ENCODE results near the gene DYNLT4.
"Not testable (repeated sequence)": the region's sequence is repeated elsewhere in the genome, so short reads cannot be mapped to it uniquely, and the experiment has no call there.

DYNLT4 gene

GRCh38 chr1:44822131-44822701 lies 15.1 kb upstream of the DYNLT4 start:
- H3K27ac Mint-ChIP-seq: no peak overlapping the region
- peaks cover 3% of the 10 kb centered on the region for H3K36me3 Mint-ChIP-seq (ENCODE audit: low read depth)
- no peaks in the 10 kb centered on the region for H3K9me3 Mint-ChIP-seq
- no peak overlapping the region for H3K4me3 Mint-ChIP-seq
- no peak for DNase-seq (ENCODE audit: low spot score)
- H3K27me3 Mint-ChIP-seq (ENCODE audit: low read depth): no peaks in the 10 kb centered on the region
- H3K4me1 Mint-ChIP-seq (ENCODE audit: low read depth): peaks cover 27% of the 10 kb centered on the region

- peaks cover 27% of the 10 kb centered on the region for H3K4me1 Mint-ChIP-seq (ENCODE audit: low read depth)
- DNase-seq (ENCODE audit: low spot score): no peak
- H3K36me3 Mint-ChIP-seq (ENCODE audit: low read depth): peaks cover 3% of the 10 kb centered on the region
- H3K27ac Mint-ChIP-seq: peak overlapping the region; percentile 50
- H3K27me3 Mint-ChIP-seq (ENCODE audit: low read depth): no peaks in the 10 kb centered on the region
- H3K4me3 Mint-ChIP-seq: peak overlapping the region; percentile 87
- no peaks in the 10 kb centered on the region for H3K9me3 Mint-ChIP-seq
These were observed 14.1 kb upstream of the DYNLT4 start for GRCh38 chr1:44821240-44821715.

- H3K9me3 Mint-ChIP-seq: no peaks in the 10 kb centered on the region
- peak overlapping the region; percentile 87 for H3K4me3 Mint-ChIP-seq
These were observed 13.4 kb upstream of the DYNLT4 start for GRCh38 chr1:44820328-44821239.

GRCh38 chr1:44819608-44820327 lies 12.6 kb upstream of the DYNLT4 start:
- peak; percentile 84 for DNase-seq (ENCODE audit: low spot score)
- peaks cover 31% of the 10 kb centered on the region for H3K4me1 Mint-ChIP-seq (ENCODE audit: low read depth)
- peak overlapping the region; percentile 87 for H3K4me3 Mint-ChIP-seq
- H3K36me3 Mint-ChIP-seq (ENCODE audit: low read depth): peaks cover 15% of the 10 kb centered on the region
- no peaks in the 10 kb centered on the region for H3K9me3 Mint-ChIP-seq
- H3K27me3 Mint-ChIP-seq (ENCODE audit: low read depth): no peaks in the 10 kb centered on the region
- peak overlapping the region; percentile 98 for H3K27ac Mint-ChIP-seq

More at GRCh38 chr1:44820328-44821239, 13.4 kb upstream of the DYNLT4 start:
- DNase-seq (ENCODE audit: low spot score): no peak
- H3K27ac Mint-ChIP-seq: peak overlapping the region; percentile 98
- peaks cover 7% of the 10 kb centered on the region for H3K36me3 Mint-ChIP-seq (ENCODE audit: low read depth)
- no peaks in the 10 kb centered on the region for H3K27me3 Mint-ChIP-seq (ENCODE audit: low read depth)
- peaks cover 25% of the 10 kb centered on the region for H3K4me1 Mint-ChIP-seq (ENCODE audit: low read depth)

- no peaks in the 10 kb centered on the region for H3K27me3 Mint-ChIP-seq (ENCODE audit: low read depth)
- no peaks in the 10 kb centered on the region for H3K9me3 Mint-ChIP-seq
- no peak for DNase-seq (ENCODE audit: low spot score)
- H3K4me3 Mint-ChIP-seq: peak overlapping the region; percentile 87
- H3K36me3 Mint-ChIP-seq (ENCODE audit: low read depth): peaks cover 16% of the 10 kb centered on the region
- H3K4me1 Mint-ChIP-seq (ENCODE audit: low read depth): peaks cover 32% of the 10 kb centered on the region
- peak overlapping the region; percentile 98 for H3K27ac Mint-ChIP-seq
These were observed 12.1 kb upstream of the DYNLT4 start for GRCh38 chr1:44819196-44819607.

- Mint-ChIP-seq H3K36me3 (ENCODE audit: low read depth) (peaks cover 23% of the 10 kb centered on the region), H3K4me3 (peak overlapping the region; percentile 74), H3K27me3 (ENCODE audit: low read depth) (no peaks in the 10 kb centered on the region), H3K27ac (peak overlapping the region; percentile 98), H3K4me1 (ENCODE audit: low read depth) (peaks cover 34% of the 10 kb centered on the region), H3K9me3 (no peaks in the 10 kb centered on the region)
- DNase-seq (ENCODE audit: low spot score): no peak
These were observed 10.8 kb upstream of the DYNLT4 start for GRCh38 chr1:44817771-44818495.

GRCh38 chr1:44817307-44817706 lies 10.2 kb upstream of the DYNLT4 start:
- H3K27me3 Mint-ChIP-seq (ENCODE audit: low read depth): no peaks in the 10 kb centered on the region
- H3K4me1 Mint-ChIP-seq (ENCODE audit: low read depth): peaks cover 36% of the 10 kb centered on the region
- H3K4me3 Mint-ChIP-seq: peak overlapping the region; percentile 32
- peak overlapping the region; percentile 53 for H3K27ac Mint-ChIP-seq
- H3K9me3 Mint-ChIP-seq: no peaks in the 10 kb centered on the region
- peaks cover 27% of the 10 kb centered on the region for H3K36me3 Mint-ChIP-seq (ENCODE audit: low read depth)
- DNase-seq (ENCODE audit: low spot score): no peak

GRCh38 chr1:44815926-44816325 lies 8.8 kb upstream of the DYNLT4 start:
- not testable (repeated sequence) for H3K27me3 Mint-ChIP-seq (ENCODE audit: low read depth); DNase-seq (ENCODE audit: low spot score); H3K9me3 Mint-ChIP-seq; H3K27ac Mint-ChIP-seq
- peaks cover 33% of the 10 kb centered on the region for H3K36me3 Mint-ChIP-seq (ENCODE audit: low read depth)
- peaks cover 46% of the 10 kb centered on the region for H3K4me1 Mint-ChIP-seq (ENCODE audit: low read depth)
- H3K4me3 Mint-ChIP-seq: peak overlapping the region; percentile 78

- no peak for DNase-seq (ENCODE audit: low spot score)
- Mint-ChIP-seq H3K4me3 (no peak overlapping the region), H3K27me3 (ENCODE audit: low read depth) (no peaks in the 10 kb centered on the region), H3K9me3 (no peaks in the 10 kb centered on the region), H3K4me1 (ENCODE audit: low read depth) (peaks cover 56% of the 10 kb centered on the region), H3K36me3 (ENCODE audit: low read depth) (peaks cover 39% of the 10 kb centered on the region), H3K27ac (peak overlapping the region; percentile 99)
These were observed 5.8 kb upstream of the DYNLT4 start for GRCh38 chr1:44812822-44813543.

GRCh38 chr1:44811234-44811633 lies 4.1 kb upstream of the DYNLT4 start:
- Mint-ChIP-seq H3K36me3 (ENCODE audit: low read depth) (peaks cover 52% of the 10 kb centered on the region), H3K27ac (peak overlapping the region; percentile 99), H3K9me3 (no peaks in the 10 kb centered on the region), H3K4me3 (peak overlapping the region; percentile 6), H3K4me1 (ENCODE audit: low read depth) (peaks cover 67% of the 10 kb centered on the region), H3K27me3 (ENCODE audit: low read depth) (no peaks in the 10 kb centered on the region)
- DNase-seq (ENCODE audit: low spot score): no peak

- not testable (repeated sequence) for H3K27me3 Mint-ChIP-seq (ENCODE audit: low read depth); H3K9me3 Mint-ChIP-seq; DNase-seq (ENCODE audit: low spot score)
- Mint-ChIP-seq H3K27ac (peak overlapping the region; percentile 99), H3K4me3 (peak overlapping the region; percentile 79), H3K4me1 (ENCODE audit: low read depth) (peaks cover 67% of the 10 kb centered on the region), H3K36me3 (ENCODE audit: low read depth) (peaks cover 51% of the 10 kb centered on the region)
These were observed 3.6 kb upstream of the DYNLT4 start for GRCh38 chr1:44810762-44811105.

GRCh38 chr1:44810101-44810761 lies 3.1 kb upstream of the DYNLT4 start:
- no peaks in the 10 kb centered on the region for H3K9me3 Mint-ChIP-seq

More at GRCh38 chr1:44810101-44810761, 3.1 kb upstream of the DYNLT4 start:
- Mint-ChIP-seq H3K4me1 (ENCODE audit: low read depth) (peaks cover 66% of the 10 kb centered on the region), H3K27me3 (ENCODE audit: low read depth) (no peaks in the 10 kb centered on the region), H3K36me3 (ENCODE audit: low read depth) (peaks cover 52% of the 10 kb centered on the region), H3K4me3 (peak overlapping the region; percentile 79), H3K27ac (peak overlapping the region; percentile 99)
- peak; percentile 35 for DNase-seq (ENCODE audit: low spot score)

All from T-helper 2 cell treated with Interferon-gamma antibody and Interleukin-4, amounts not matched to agents 5 μg/mL and 100 μg/mL, for 36 hours (primary cell).